Nucleus accumbens (tissue), 56 donors: Measurements from ENCODE around the gene GZMA.
"Not testable (repeated sequence)": the region's sequence is repeated elsewhere in the genome, so short reads cannot be mapped to it uniquely, and the experiment has no call there.

Source experiments
- DNase-seq, 56 donors: peaks; one replicate each; lab custom pipeline; 2025; lab: John Stamatoyannopoulos, UW

Gene GZMA

GRCh38 chr5:55102348-55102747, at the start of gene GZMA:
Gene GZMA (plus strand): TSS chr5:55102646. CDS start chr5:55102683, 37 bp downstream.
- no peak for DNase-seq

GRCh38 chr5:55055183-55055582, 47.3 kb upstream of the GZMA start:
- no peak for DNase-seq

GRCh38 chr5:55062039-55062779, 40.2 kb upstream of the GZMA start:
- no peak for DNase-seq

- no peak for DNase-seq
These were observed 39.1 kb upstream of the GZMA start for GRCh38 chr5:55063220-55063863.

- DNase-seq, result no peak
These were observed 38.5 kb upstream of the GZMA start for GRCh38 chr5:55063899-55064298.

DNA sequence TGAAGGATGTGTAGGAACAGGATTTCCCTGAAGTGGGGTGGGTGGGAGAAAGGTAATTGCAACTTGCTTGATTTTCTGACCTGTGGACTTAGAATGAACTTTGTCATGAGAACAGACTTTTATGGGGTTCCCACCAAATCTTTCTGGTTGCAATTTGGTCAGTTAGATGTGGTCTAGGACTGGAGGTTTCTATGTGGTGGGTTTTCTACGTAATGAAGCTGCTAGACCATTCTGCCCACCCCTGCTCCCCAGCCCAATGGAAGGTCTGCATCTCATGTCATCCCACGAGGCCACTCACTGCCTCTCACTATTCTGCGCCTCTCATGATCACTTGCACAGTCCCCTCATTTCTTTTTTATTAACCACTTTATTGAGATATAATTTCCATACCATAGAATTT, 37.9 kb upstream of the GZMA start:
- no peak for DNase-seq

- DNase-seq, result no peak
These were observed 36.2 kb upstream of the GZMA start for GRCh38 chr5:55066277-55066676.

DNA sequence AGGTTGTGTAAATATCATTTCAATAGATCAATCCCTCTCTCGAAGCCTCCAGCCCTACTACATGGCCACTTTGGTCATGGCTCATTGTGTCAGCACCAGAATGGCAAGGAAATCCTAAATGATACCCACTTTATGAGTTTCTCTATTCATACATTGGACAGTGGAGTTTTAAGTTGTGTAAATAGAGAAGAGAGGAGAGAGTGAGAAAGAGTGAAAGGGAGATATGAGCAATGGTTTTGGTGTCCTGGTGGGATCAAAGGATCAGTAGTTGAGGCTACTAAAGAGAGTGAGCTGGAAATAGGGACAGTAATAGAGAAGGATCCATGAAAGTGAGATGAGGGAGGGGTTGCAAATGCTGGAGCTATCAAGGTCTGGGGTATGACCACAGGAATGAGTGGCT, 31.5 kb upstream of the GZMA start:
- no peak for DNase-seq

DNA sequence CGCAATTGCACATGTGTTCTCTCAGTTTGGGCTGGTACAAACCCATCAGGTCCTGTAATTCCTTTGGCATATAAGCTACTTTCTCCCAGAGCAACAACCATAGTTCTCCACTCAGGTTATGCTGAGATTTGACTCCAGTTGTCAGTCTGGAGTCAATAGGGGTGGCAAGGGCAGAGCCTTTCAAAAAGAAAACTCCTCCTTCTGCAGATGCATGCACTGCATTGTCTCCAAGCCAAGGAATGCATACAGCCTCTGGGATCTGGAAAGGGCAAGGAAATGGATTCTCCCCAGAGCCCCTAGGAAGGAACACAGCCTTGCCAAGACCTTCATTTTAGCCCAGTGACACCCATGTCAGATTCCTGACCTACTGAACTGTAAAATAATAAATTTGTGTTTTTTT, 31.0 kb upstream of the GZMA start:
- no peak for DNase-seq

GRCh38 chr5:55072666-55073065, 29.8 kb upstream of the GZMA start:
- no peak for DNase-seq

- no peak for DNase-seq
These were observed 29.2 kb upstream of the GZMA start for GRCh38 chr5:55073211-55073610.

GRCh38 chr5:55081541-55081940, 20.9 kb upstream of the GZMA start:
- no peak for DNase-seq

- DNase-seq, result not testable (repeated sequence)
These were observed 13.1 kb upstream of the GZMA start for GRCh38 chr5:55089301-55089700.

GRCh38 chr5:55091011-55091410, 11.4 kb upstream of the GZMA start:
- DNase-seq, result not testable (repeated sequence)

- no peak for DNase-seq
These were observed 6.3 kb upstream of the GZMA start for GRCh38 chr5:55096182-55096581.

- DNase-seq, result no peak
These were observed 5.6 kb upstream of the GZMA start for GRCh38 chr5:55096861-55097260.

GRCh38 chr5:55101148-55101547, 1.3 kb upstream of the GZMA start:
- not testable (repeated sequence) for DNase-seq

- DNase-seq, result no peak
These were observed 730 bp upstream of the GZMA start for GRCh38 chr5:55101556-55102276.

DNA sequence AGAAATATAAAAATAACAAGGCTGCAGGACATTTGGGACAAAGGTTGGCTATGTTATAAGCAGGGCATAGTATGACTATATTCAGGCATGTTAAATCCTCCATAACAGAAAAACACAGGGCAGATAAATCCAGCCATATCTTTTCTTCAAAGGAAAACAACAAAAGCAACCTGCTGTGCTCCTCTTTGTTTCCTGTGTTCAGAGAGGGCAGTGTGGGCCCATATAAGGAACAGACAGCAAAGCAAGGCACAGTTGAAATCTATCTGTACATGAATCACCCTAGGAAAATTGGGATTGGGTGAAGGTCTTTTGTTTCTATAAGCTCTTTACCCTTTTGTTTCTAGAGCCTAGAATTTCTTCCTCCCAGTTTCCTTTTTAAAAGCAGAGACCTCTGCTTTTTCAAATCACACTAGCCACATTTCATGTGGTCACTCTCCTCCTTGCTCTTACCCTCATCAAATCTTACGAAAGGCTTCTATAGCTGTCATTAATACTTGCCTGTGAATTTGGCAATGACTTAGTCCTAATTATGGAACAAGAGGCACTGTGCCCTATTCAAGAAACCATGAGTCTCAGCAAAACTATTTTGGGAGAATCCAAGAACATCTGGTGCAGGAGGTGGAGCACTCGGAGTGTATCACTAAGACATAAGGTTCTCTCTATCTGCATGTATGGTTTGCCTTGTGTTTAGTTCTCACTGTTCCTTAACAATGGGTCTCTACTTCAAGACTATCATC, 1.8 kb downstream of the GZMA start:
- no peak for DNase-seq

- no peak for DNase-seq
These were observed 2.7 kb downstream of the GZMA start for GRCh38 chr5:55104946-55105701.
